H54 (cell line): ENCODE data around the gene ARHGAP15.
"Not testable (repeated sequence)": the region's sequence is repeated elsewhere in the genome, so short reads cannot be mapped to it uniquely, and the experiment has no call there.

ENCODE experiments used
- DNase-seq: peaks from one replicate; pipeline ENCODE4 v3.0.0; 2011; ENCODE audit warnings: low spot score, mixed read lengths; ENCODE audit not compliant: insufficient read length
- FAIRE-seq: peaks from 3 replicates; lab custom pipeline; 2011; peaks lifted over from hg19 to GRCh38; lab: Jason Lieb, UNC
- POLR2A ChIP-seq: IDR thresholded peaks from 2 replicates; pipeline ENCODE4 v1.6.1; 2011; ENCODE audit warnings: low read depth, mild to moderate bottlenecking, low read length

The ARHGAP15 gene

GRCh38 chr2:143128681-143129580, at the start of gene ARHGAP15:
ARHGAP15 (plus strand) TSS chr2:143129419.
- FAIRE-seq (no peak), DNase-seq (no peak)
- no peak for TF ChIP-seq POLR2A

GRCh38 chr2:143081616-143082015, 47.6 kb upstream of the ARHGAP15 start:
- no peak for TF ChIP-seq POLR2A
- no peak for FAIRE-seq

GRCh38 chr2:143083636-143084035, 45.6 kb upstream of the ARHGAP15 start:
- FAIRE-seq (peak; percentile 78), DNase-seq (no peak)
- no peak for TF ChIP-seq POLR2A

More at GRCh38 chr2:143081616-143082015, 47.6 kb upstream of the ARHGAP15 start:
- no peak for DNase-seq

- no peak for DNase-seq
- FAIRE-seq, result no peak
- no peak for TF ChIP-seq POLR2A
Observed at GRCh38 chr2:143084462-143084861, 44.8 kb upstream of the ARHGAP15 start.

- no peak for TF ChIP-seq POLR2A
- DNase-seq (no peak), FAIRE-seq (no peak)
Observed at GRCh38 chr2:143085125-143085784, 44.0 kb upstream of the ARHGAP15 start.

- FAIRE-seq (no peak), DNase-seq (no peak)
- TF ChIP-seq POLR2A, result no peak
Observed at GRCh38 chr2:143087033-143087432, 42.2 kb upstream of the ARHGAP15 start.

- TF ChIP-seq POLR2A, result no peak
- no peak for FAIRE-seq
- DNase-seq, result no peak
Observed at GRCh38 chr2:143088388-143088787, 40.8 kb upstream of the ARHGAP15 start.

GRCh38 chr2:143089520-143089919, 39.7 kb upstream of the ARHGAP15 start:
- not testable (repeated sequence) for FAIRE-seq, DNase-seq

- TF ChIP-seq POLR2A, result no peak
- DNase-seq, result peak; percentile 4
- FAIRE-seq, result peak; percentile 92
Observed at GRCh38 chr2:143110758-143111428, 18.3 kb upstream of the ARHGAP15 start.

GRCh38 chr2:143117225-143117624, 12.0 kb upstream of the ARHGAP15 start:
- TF ChIP-seq POLR2A, result no peak
- FAIRE-seq (no peak), DNase-seq (no peak)

- DNase-seq, result no peak
- no peak for FAIRE-seq
- TF ChIP-seq POLR2A, result no peak
Observed at GRCh38 chr2:143121079-143121478, 8.1 kb upstream of the ARHGAP15 start.

GRCh38 chr2:143121957-143122356, 7.3 kb upstream of the ARHGAP15 start:
- DNase-seq (no peak), FAIRE-seq (no peak)
- no peak for TF ChIP-seq POLR2A

GRCh38 chr2:143123911-143124310, 5.3 kb upstream of the ARHGAP15 start:
- no peak for FAIRE-seq
- TF ChIP-seq POLR2A, result no peak
- no peak for DNase-seq

- DNase-seq (no peak), FAIRE-seq (no peak)
- TF ChIP-seq POLR2A, result no peak
Observed at GRCh38 chr2:143124445-143124844, 4.8 kb upstream of the ARHGAP15 start.

GRCh38 chr2:143125717-143126116, 3.5 kb upstream of the ARHGAP15 start:
- no peak for DNase-seq
- no peak for TF ChIP-seq POLR2A
- FAIRE-seq, result no peak
